Aorta (tissue), 4 donors: ENCODE data around the gene PACS2. TPM values are rescaled to one million over a fixed set of nuclear protein-coding genes. Genes with fewer than 3 reads are reported as not detected.

Experiments used
- polyA plus RNA-seq, 2 donors: library from polyadenylated mRNA; stranded (reverse); fragments of 200-250 nt; gene quantifications; one replicate each; pipeline ENCODE4 v1.2.3, GENCODE V29; 2013
- total RNA-seq, 2 donors: library from RNA; stranded (reverse); fragmentation: NEBNext Ultra II Directional; extraction: Animal tissue kit (Norgen Biotek cat#: 25700); gene quantifications; one replicate each; pipeline ENCODE4 v1.2.1, GENCODE V29; 2021
- donor health status: healthy with polysubstance abuse.
- donor health status: Bipolar disorder and iron deficiency.
- donor health status: DM: no; HTN: no; CAD: no.
- donor health status: DM: yes; HTN: yes; CAD: no.

The PACS2 gene
- total and polyA plus RNA-seq, 4 donors: 17.2 to 140 (median 84.9) TPM

Other genes with a start within 250 kb of the PACS2 start
- 1 to 10 TPM; 2.9 to 5.0 TPM for gene GPR132, start 249.3 kb upstream of the PACS2 start, total RNA-seq
- 1 to 10 TPM in 1 of 2 donors, not detected in 1; 1.0 TPM for gene GPR132, start 249.3 kb upstream of the PACS2 start, polyA plus RNA-seq
- 10 to 100 TPM; 15.0 to 32.1 TPM for gene JAG2, start 146.0 kb upstream of the PACS2 start, total RNA-seq
- 1 to 10 TPM in 1 of 2 donors, under 1 TPM in 1; 0.13 to 1.1 TPM for gene JAG2, start 146.0 kb upstream of the PACS2 start, polyA plus RNA-seq
- gene NUDT14, start 133.4 kb upstream of the PACS2 start, total RNA-seq: 10 to 100 TPM; 13.3 to 29.9 TPM
- gene NUDT14, start 133.4 kb upstream of the PACS2 start, polyA plus RNA-seq: 10 to 100 TPM in 1 of 2 donors, 1 to 10 TPM in 1; 6.1 to 10.0 TPM
- 10 to 100 TPM; 39.1 to 40.4 TPM for gene BTBD6, start 66.2 kb upstream of the PACS2 start, total RNA-seq
- 10 to 100 TPM; 45.2 to 99.4 TPM for gene BTBD6, start 66.2 kb upstream of the PACS2 start, polyA plus RNA-seq
- 10 to 100 TPM; 25.2 to 44.3 TPM for gene BRF1, start 13.7 kb upstream of the PACS2 start, total RNA-seq
- 10 to 100 TPM in 1 of 2 donors, 1 to 10 TPM in 1; 7.1 to 34.1 TPM for gene BRF1, start 13.7 kb upstream of the PACS2 start, polyA plus RNA-seq
- gene TEX22, start 83.8 kb downstream of the PACS2 start, total RNA-seq: 1 to 10 TPM; 1.2 to 2.1 TPM
- gene TEX22, start 83.8 kb downstream of the PACS2 start, polyA plus RNA-seq: under 1 TPM; 0.18 to 0.38 TPM
- 100 to 1,000 TPM in 1 of 2 donors, 10 to 100 TPM in 1; 71.5 to 111 TPM for gene MTA1, start 105.1 kb downstream of the PACS2 start, total RNA-seq
- gene MTA1, start 105.1 kb downstream of the PACS2 start, polyA plus RNA-seq: 10 to 100 TPM; 16.9 to 85.4 TPM
- gene CRIP2, start 160.1 kb downstream of the PACS2 start, total RNA-seq: 100 to 1,000 TPM; 267 to 352 TPM
- gene CRIP2, start 160.1 kb downstream of the PACS2 start, polyA plus RNA-seq: 100 to 1,000 TPM; 432 to 698 TPM
- 100 to 1,000 TPM; 229 to 236 TPM for gene CRIP1, start 172.1 kb downstream of the PACS2 start, total RNA-seq
- 1,000 to 10,000 TPM in 1 of 2 donors, 100 to 1,000 TPM in 1; 740 to 1,123 TPM for gene CRIP1, start 172.1 kb downstream of the PACS2 start, polyA plus RNA-seq
- gene TEDC1, start 176.5 kb downstream of the PACS2 start, total RNA-seq: 10 to 100 TPM in 1 of 2 donors, 1 to 10 TPM in 1; 8.6 to 30.5 TPM
- gene TEDC1, start 176.5 kb downstream of the PACS2 start, polyA plus RNA-seq: 10 to 100 TPM in 1 of 2 donors, 1 to 10 TPM in 1; 9.6 to 33.8 TPM
- gene TMEM121, start 211.8 kb downstream of the PACS2 start, total RNA-seq: 1 to 10 TPM; 1.9 to 7.5 TPM
- 1 to 10 TPM in 1 of 2 donors, under 1 TPM in 1; 0.75 to 4.2 TPM for gene TMEM121, start 211.8 kb downstream of the PACS2 start, polyA plus RNA-seq